ENCODE measurements around the gene ADAP1. TPM values are rescaled to one million over a fixed set of nuclear protein-coding genes. Genes with fewer than 3 reads are reported as not detected.
"Not testable (repeated sequence)": the region's sequence is repeated elsewhere in the genome, so short reads cannot be mapped to it uniquely, and the experiment has no call there.

Gene ADAP1
- total RNA-seq, 2 donors from 2014 or later = 2.3 to 23.7 TPM

GRCh38 chr7:972676-973309 lies 18.3 kb upstream of the ADAP1 start:
- H3K4me3 Mint-ChIP-seq = peak overlapping the region; percentile 52
- no peaks in the 10 kb centered on the region for H3K27me3 Mint-ChIP-seq
- no peak overlapping the region for H3K27ac Mint-ChIP-seq
- ATAC-seq (replicated peaks) = no peak
- peaks cover 6% of the 10 kb centered on the region for H3K4me1 Mint-ChIP-seq
- H3K9me3 Mint-ChIP-seq = no peaks in the 10 kb centered on the region
- peaks cover 65% of the 10 kb centered on the region for H3K36me3 Mint-ChIP-seq (ENCODE audit: low read depth)

GRCh38 chr7:972110-972509 lies 17.6 kb upstream of the ADAP1 start:
- H3K36me3 Mint-ChIP-seq (ENCODE audit: low read depth) = peaks cover 72% of the 10 kb centered on the region
- peak overlapping the region; percentile 25 for H3K4me3 Mint-ChIP-seq
- H3K9me3 Mint-ChIP-seq = no peaks in the 10 kb centered on the region
- H3K27ac Mint-ChIP-seq = no peak overlapping the region
- no peak for ATAC-seq (replicated peaks)
- no peaks in the 10 kb centered on the region for H3K27me3 Mint-ChIP-seq
- peaks cover 8% of the 10 kb centered on the region for H3K4me1 Mint-ChIP-seq

GRCh38 chr7:970744-971143 lies 16.3 kb upstream of the ADAP1 start:
- peak overlapping the region; percentile 50 for H3K27ac Mint-ChIP-seq
- H3K4me3 Mint-ChIP-seq = peak overlapping the region; percentile 13
- no peaks in the 10 kb centered on the region for H3K9me3 Mint-ChIP-seq
- H3K36me3 Mint-ChIP-seq (ENCODE audit: low read depth) = peaks cover 81% of the 10 kb centered on the region
- no peak for ATAC-seq (replicated peaks)
- H3K27me3 Mint-ChIP-seq = no peaks in the 10 kb centered on the region
- peaks cover 14% of the 10 kb centered on the region for H3K4me1 Mint-ChIP-seq

- Mint-ChIP-seq H3K4me1 (peaks cover 14% of the 10 kb centered on the region), H3K27ac (no peak overlapping the region), H3K36me3 (ENCODE audit: low read depth) (peaks cover 75% of the 10 kb centered on the region), H3K27me3 (no peaks in the 10 kb centered on the region), H3K4me3 (no peak overlapping the region), H3K9me3 (no peaks in the 10 kb centered on the region)
- no peak for ATAC-seq (replicated peaks)
Measured at GRCh38 chr7:969403-969802, 14.9 kb upstream of the ADAP1 start.

GRCh38 chr7:968205-969105 lies 14.0 kb upstream of the ADAP1 start:
- Mint-ChIP-seq H3K27me3 (no peaks in the 10 kb centered on the region), H3K4me1 (peaks cover 14% of the 10 kb centered on the region), H3K4me3 (no peak overlapping the region), H3K27ac (no peak overlapping the region), H3K36me3 (ENCODE audit: low read depth) (peaks cover 71% of the 10 kb centered on the region), H3K9me3 (no peaks in the 10 kb centered on the region)
- ATAC-seq (replicated peaks) = no peak

- peaks cover 62% of the 10 kb centered on the region for H3K36me3 Mint-ChIP-seq (ENCODE audit: low read depth)
- H3K27me3 Mint-ChIP-seq = no peaks in the 10 kb centered on the region
- no peak overlapping the region for H3K4me3 Mint-ChIP-seq
- H3K27ac Mint-ChIP-seq = no peak overlapping the region
- peaks cover 14% of the 10 kb centered on the region for H3K4me1 Mint-ChIP-seq
- ATAC-seq (replicated peaks) = no peak
- H3K9me3 Mint-ChIP-seq = no peaks in the 10 kb centered on the region
Measured at GRCh38 chr7:967361-968082, 13.0 kb upstream of the ADAP1 start.

- no peaks in the 10 kb centered on the region for H3K9me3 Mint-ChIP-seq
- no peaks in the 10 kb centered on the region for H3K27me3 Mint-ChIP-seq
- peaks cover 51% of the 10 kb centered on the region for H3K36me3 Mint-ChIP-seq (ENCODE audit: low read depth)
- H3K27ac Mint-ChIP-seq = no peak overlapping the region
- peaks cover 14% of the 10 kb centered on the region for H3K4me1 Mint-ChIP-seq
- no peak overlapping the region for H3K4me3 Mint-ChIP-seq
- no peak for ATAC-seq (replicated peaks)
Measured at GRCh38 chr7:966291-967069, 12.0 kb upstream of the ADAP1 start.

- ATAC-seq (replicated peaks) = no peak
- no peak overlapping the region for H3K4me3 Mint-ChIP-seq
- no peaks in the 10 kb centered on the region for H3K27me3 Mint-ChIP-seq
- peaks cover 34% of the 10 kb centered on the region for H3K36me3 Mint-ChIP-seq (ENCODE audit: low read depth)
- no peak overlapping the region for H3K27ac Mint-ChIP-seq
- H3K4me1 Mint-ChIP-seq = peaks cover 9% of the 10 kb centered on the region
- H3K9me3 Mint-ChIP-seq = no peaks in the 10 kb centered on the region
Measured at GRCh38 chr7:964401-965231, 10.1 kb upstream of the ADAP1 start.

- H3K4me1 Mint-ChIP-seq = peaks cover 9% of the 10 kb centered on the region
- ATAC-seq (replicated peaks) = no peak
- H3K27me3 Mint-ChIP-seq = no peaks in the 10 kb centered on the region
- peaks cover 23% of the 10 kb centered on the region for H3K36me3 Mint-ChIP-seq (ENCODE audit: low read depth)
- no peak overlapping the region for H3K4me3 Mint-ChIP-seq
- H3K27ac Mint-ChIP-seq = no peak overlapping the region
- H3K9me3 Mint-ChIP-seq = no peaks in the 10 kb centered on the region
Measured at GRCh38 chr7:963236-964078, 9.0 kb upstream of the ADAP1 start.

GRCh38 chr7:962401-963081 lies 8.1 kb upstream of the ADAP1 start:
- H3K27ac Mint-ChIP-seq = no peak overlapping the region
- no peak for ATAC-seq (replicated peaks)
- H3K4me1 Mint-ChIP-seq = peaks cover 6% of the 10 kb centered on the region
- H3K4me3 Mint-ChIP-seq = no peak overlapping the region
- H3K36me3 Mint-ChIP-seq (ENCODE audit: low read depth) = peaks cover 14% of the 10 kb centered on the region
- H3K9me3 Mint-ChIP-seq = no peaks in the 10 kb centered on the region
- H3K27me3 Mint-ChIP-seq = no peaks in the 10 kb centered on the region

- H3K4me3 Mint-ChIP-seq = no peak overlapping the region
- ATAC-seq (replicated peaks) = no peak
- no peaks in the 10 kb centered on the region for H3K9me3 Mint-ChIP-seq
- peaks cover 6% of the 10 kb centered on the region for H3K4me1 Mint-ChIP-seq
- no peak overlapping the region for H3K27ac Mint-ChIP-seq
- H3K36me3 Mint-ChIP-seq (ENCODE audit: low read depth) = peaks cover 6% of the 10 kb centered on the region
- H3K27me3 Mint-ChIP-seq = no peaks in the 10 kb centered on the region
Measured at GRCh38 chr7:961546-962400, 7.3 kb upstream of the ADAP1 start.

- not testable (repeated sequence) for H3K36me3 Mint-ChIP-seq (ENCODE audit: low read depth); H3K4me3 Mint-ChIP-seq; H3K27ac Mint-ChIP-seq; H3K27me3 Mint-ChIP-seq; ATAC-seq (replicated peaks); H3K4me1 Mint-ChIP-seq; H3K9me3 Mint-ChIP-seq
Measured at GRCh38 chr7:960972-961371, 6.5 kb upstream of the ADAP1 start.

Measured in activated T-helper 17 cell treated with anti-CD3 and anti-CD28 coated beads, Interleukin-2, amount 50 U/mL, for 72 hours (primary cell).